HG03354 (cell line): Measurements from ENCODE around the gene TEX36.
"Not testable (repeated sequence)": the region's sequence is repeated elsewhere in the genome, so short reads cannot be mapped to it uniquely, and the experiment has no call there.

Experiments used
- ATAC-seq: cut with Tn5 transposase; IDR thresholded peaks from one replicate; pipeline ENCODE4 v1.9.1; 2021; ENCODE audit warnings: mild to moderate bottlenecking; ENCODE audit not compliant: unreplicated experiment, poor library complexity, severe bottlenecking

Gene TEX36

GRCh38 chr10:125638555-125638954 lies 44.4 kb downstream of the TEX36 start:
- no peak for ATAC-seq

GRCh38 chr10:125637496-125637895 lies 45.5 kb downstream of the TEX36 start:
- no peak for ATAC-seq

GRCh38 chr10:125634606-125635005 lies 48.4 kb downstream of the TEX36 start:
- no peak for ATAC-seq

GRCh38 chr10:125633517-125633999 lies 49.4 kb downstream of the TEX36 start:
- ATAC-seq = no peak

- ATAC-seq = no peak
Observed at GRCh38 chr10:125631806-125632205, 51.2 kb downstream of the TEX36 start.

- peak; percentile 70 for ATAC-seq
Observed at GRCh38 chr10:125629758-125630376, 53.1 kb downstream of the TEX36 start.

GRCh38 chr10:125628104-125629049 lies 54.6 kb downstream of the TEX36 start:
- no peak for ATAC-seq

GRCh38 chr10:125627646-125628045 lies 55.3 kb downstream of the TEX36 start:
- ATAC-seq = no peak

- ATAC-seq = no peak
Observed at GRCh38 chr10:125626671-125627070, 56.3 kb downstream of the TEX36 start.

- no peak for ATAC-seq
Observed at GRCh38 chr10:125625586-125625985, 57.4 kb downstream of the TEX36 start.

- no peak for ATAC-seq
Observed at GRCh38 chr10:125624800-125625199, 58.2 kb downstream of the TEX36 start.

- no peak for ATAC-seq
Observed at GRCh38 chr10:125621052-125621451, 61.9 kb downstream of the TEX36 start.

GRCh38 chr10:125620401-125620800 lies 62.6 kb downstream of the TEX36 start:
- ATAC-seq = no peak

GRCh38 chr10:125613062-125613461 lies 69.9 kb downstream of the TEX36 start:
- not testable (repeated sequence) for ATAC-seq

- no peak for ATAC-seq
Observed at GRCh38 chr10:125611756-125612155, 71.2 kb downstream of the TEX36 start.

- no peak for ATAC-seq
Observed at GRCh38 chr10:125611216-125611615, 71.7 kb downstream of the TEX36 start.

- ATAC-seq = no peak
Observed at GRCh38 chr10:125609859-125610258, 73.1 kb downstream of the TEX36 start.

GRCh38 chr10:125608474-125608873 lies 74.5 kb downstream of the TEX36 start:
- no peak for ATAC-seq

- no peak for ATAC-seq
Observed at GRCh38 chr10:125607689-125608290, 75.2 kb downstream of the TEX36 start.

GRCh38 chr10:125606414-125607010 lies 76.5 kb downstream of the TEX36 start:
- no peak for ATAC-seq
